Measurements from ENCODE around the gene MOCS2. TPM values are rescaled to one million over a fixed set of nuclear protein-coding genes. Genes with fewer than 3 reads are reported as not detected.

Gene MOCS2
- total and polyA plus RNA-seq, 2 experiments from 2014 or later, result 45.8 to 54.9 TPM

DNA sequence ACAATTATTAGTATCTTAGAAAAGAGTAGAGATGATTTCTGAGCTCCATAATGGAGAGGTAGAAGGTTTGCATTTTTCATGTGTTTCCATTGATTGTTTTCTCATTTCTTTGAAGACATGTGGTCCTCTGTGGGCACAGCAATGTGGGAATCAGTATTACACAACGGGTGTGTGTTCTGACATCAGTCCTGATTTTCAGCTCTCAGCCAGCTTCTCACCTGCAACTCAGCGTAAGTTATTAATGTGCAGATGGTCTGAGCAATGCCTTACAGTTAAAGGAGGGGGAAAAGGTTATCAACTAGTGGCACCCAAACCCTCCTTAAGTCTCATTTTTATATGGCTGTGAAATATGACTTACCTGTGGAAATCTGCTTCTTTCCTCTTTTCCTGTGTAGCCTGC lies 61.3 kb downstream of the MOCS2 start:
- Histone ChIP-seq H3K36me3 (replicated peaks; ENCODE audit: insufficient read depth, low read depth) (no peaks in the 10 kb centered on the region), H4K20me1 (ENCODE audit: insufficient read depth, poor library complexity, severe bottlenecking) (no peaks in the 10 kb centered on the region), H3K4me3 (no peak overlapping the region), H3K27ac (no peak overlapping the region), H3K27me3 (no peaks in the 10 kb centered on the region), H3K4me2 (no peak overlapping the region), H3K79me2 (no peaks in the 10 kb centered on the region), H3K9me2 (replicated peaks; ENCODE audit: insufficient read depth) (no peaks in the 10 kb centered on the region), H3K9me3 (ENCODE audit: low read depth) (no peaks in the 10 kb centered on the region), H3K4me1 (ENCODE audit: insufficient read depth) (no peaks in the 10 kb centered on the region), H2AFZ (no peak overlapping the region)
- no peak for DNase-seq (ENCODE audit: low spot score)
- no peak for TF ChIP-seq EZH2phosphoT487 (IDR thresholded peaks at IDR 0.05; ENCODE audit: low read depth, severe bottlenecking, unreplicated experiment)
- TF ChIP-seq, protein P1, sequence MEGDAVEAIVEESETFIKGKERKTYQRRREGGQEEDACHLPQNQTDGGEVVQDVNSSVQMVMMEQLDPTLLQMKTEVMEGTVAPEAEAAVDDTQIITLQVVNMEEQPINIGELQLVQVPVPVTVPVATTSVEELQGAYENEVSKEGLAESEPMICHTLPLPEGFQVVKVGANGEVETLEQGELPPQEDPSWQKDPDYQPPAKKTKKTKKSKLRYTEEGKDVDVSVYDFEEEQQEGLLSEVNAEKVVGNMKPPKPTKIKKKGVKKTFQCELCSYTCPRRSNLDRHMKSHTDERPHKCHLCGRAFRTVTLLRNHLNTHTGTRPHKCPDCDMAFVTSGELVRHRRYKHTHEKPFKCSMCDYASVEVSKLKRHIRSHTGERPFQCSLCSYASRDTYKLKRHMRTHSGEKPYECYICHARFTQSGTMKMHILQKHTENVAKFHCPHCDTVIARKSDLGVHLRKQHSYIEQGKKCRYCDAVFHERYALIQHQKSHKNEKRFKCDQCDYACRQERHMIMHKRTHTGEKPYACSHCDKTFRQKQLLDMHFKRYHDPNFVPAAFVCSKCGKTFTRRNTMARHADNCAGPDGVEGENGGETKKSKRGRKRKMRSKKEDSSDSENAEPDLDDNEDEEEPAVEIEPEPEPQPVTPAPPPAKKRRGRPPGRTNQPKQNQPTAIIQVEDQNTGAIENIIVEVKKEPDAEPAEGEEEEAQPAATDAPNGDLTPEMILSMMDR (IDR thresholded peaks at IDR 0.05; ENCODE audit: poor library complexity), result no peak
- no peak for TF ChIP-seq EZH2 (IDR thresholded peaks at IDR 0.05; ENCODE audit: borderline replicate concordance)
- 95% methylated on average over 2 of the region's 2 CpGs for WGBS (ENCODE audit: low lambda C conversion rate, missing lambda C conversion rate)

Other genes with a start within 250 kb of the MOCS2 start
- gene ITGA2, start 120.4 kb downstream of the MOCS2 start, total RNA-seq, result 10.2 and 10.8 TPM in 2 replicates
- 1.5 and 2.5 TPM in 2 replicates for gene ITGA2, start 120.4 kb downstream of the MOCS2 start, polyA plus RNA-seq

Data from hepatocyte (in vitro differentiated cells).